Gastrocnemius medialis (tissue), 4 donors: Measurements from ENCODE around the gene TPO. TPM values are rescaled to one million over a fixed set of nuclear protein-coding genes. Genes with fewer than 3 reads are reported as not detected.

Experiments
- ATAC-seq, 2 donors: fragments of 150-250 bp; one replicate each; pipeline ENCODE4 v1.9.1; 2016
- DNase-seq, 2 donors: peaks; one replicate each; pipeline ENCODE4 v3.0.0-alpha.2; 2019
- H3K27ac ChIP-seq, 4 donors: fragments of 200-600 bp; sonication (generic); 1 replicate in 1 of 4; 2 replicates in 3 of 4; pipeline ENCODE4 v1.5.1; 2016 to 2018; ENCODE audit warnings: mild to moderate bottlenecking in 2 of 4, moderate library complexity in 1 of 4
- H3K27me3 ChIP-seq, 3 donors: fragments of 200-600 bp; sonication (generic) in 2 of 3; 1 replicate in 1 of 3; 2 replicates in 2 of 3; pipeline versions ENCODE4 v1.5.1 to v1.6.0; 2016 to 2019; ENCODE audit warnings: mild to moderate bottlenecking in 1 of 3, moderate library complexity in 1 of 3
- H3K36me3 ChIP-seq, 2 donors: fragments of 200-600 bp; sonication (generic) in 1 of 2; one replicate each; pipeline ENCODE4 v1.5.1; 2017 to 2018
- H3K4me1 ChIP-seq, 2 donors: fragments of 200-600 bp; sonication (generic) in 1 of 2; one replicate each; pipeline ENCODE4 v1.5.1; 2016 to 2017; ENCODE audit warnings: mild to moderate bottlenecking in 2 of 2
- H3K4me3 ChIP-seq, 4 donors: fragments of 200-600 bp; sonication (generic) in 3 of 4; 1 replicate in 1 of 4; 2 replicates in 3 of 4; pipeline ENCODE4 v1.5.1; 2016 to 2019; ENCODE audit warnings: mild to moderate bottlenecking in 2 of 4
- H3K9me3 ChIP-seq, 3 donors: fragments of 200-600 bp; sonication (generic) in 2 of 3; 1 replicate in 1 of 3; 2 replicates in 2 of 3; pipeline ENCODE4 v1.5.1; 2016 to 2019
- CTCF ChIP-seq, 5 experiments: fragments of 450-650 bp in 3 of 5; fragments of 200-600 bp in 2 of 5; sonication (generic) in 2 of 5; IDR thresholded peaks in 4 of 5; conservative IDR thresholded peaks in 1 of 5; 1 replicate in 4 of 5; 2 replicates in 1 of 5; pipeline ENCODE4 v1.5.1; 2016 to 2019; ENCODE audit warnings: antibody characterized with exemption in 5 of 5, mild to moderate bottlenecking in 3 of 5, moderate library complexity in 3 of 5
- POLR2A ChIP-seq, 2 donors: fragments of 450-650 bp; IDR thresholded peaks; one replicate each; pipeline ENCODE4 v1.6.1; 2017; ENCODE audit warnings: antibody characterized with exemption in 2 of 2, mild to moderate bottlenecking in 2 of 2, moderate library complexity in 2 of 2
- in situ Hi-C, 4 donors: fragments of 200-750 bp; cut with MboI; loops; one replicate each; pipeline versions ENCODE4 v1.15.0 to v1.8.0; 2017; ENCODE audit warnings: low sequenced_read_pairs in 4 of 4
- intact Hi-C: fragments of 100-400 bp; cut with DNase I; formaldehyde crosslinking; loops from one replicate; pipeline ENCODE4 v1.15.1; 2023; ENCODE audit warnings: low total_unique reads
- total RNA-seq, 4 donors: library from RNA; depleted of rRNA; stranded (reverse); fragments of >200 nt; gene quantifications; one replicate each; pipeline versions ENCODE4 v1.1.0 to v1.2.3, GENCODE V29; 2016

TPO gene
- total RNA-seq, 4 donors from 2014 or later, result 3.3 to 11.6 (median 5.3) TPM

DNA sequence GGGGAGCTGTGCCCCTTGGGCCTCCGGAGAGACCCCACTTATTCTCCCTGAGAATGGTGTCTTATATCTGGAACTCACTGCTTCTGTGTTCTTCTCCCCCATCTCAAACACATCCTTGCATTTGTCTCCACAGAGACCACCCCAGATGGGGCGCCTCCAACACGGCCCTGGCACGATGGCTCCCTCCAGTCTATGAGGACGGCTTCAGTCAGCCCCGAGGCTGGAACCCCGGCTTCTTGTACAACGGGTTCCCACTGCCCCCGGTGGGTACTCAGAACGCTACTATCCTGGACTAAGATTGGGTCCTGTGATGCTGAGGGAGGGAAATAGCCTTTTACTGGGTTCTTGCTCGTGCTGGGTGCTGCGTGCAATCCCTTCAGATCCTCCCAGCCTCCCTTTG is 40.3 kb downstream of the TPO start:
- DNase-seq (no peak), ATAC-seq (no peak)
- Histone ChIP-seq H3K27me3 (no peaks in the 10 kb centered on the region), H3K4me1 (no peaks in the 10 kb centered on the region), H3K36me3 (no peaks in the 10 kb centered on the region), H3K4me3 (no peak overlapping the region), H3K9me3 (no peaks in the 10 kb centered on the region), H3K27ac (no peak overlapping the region)
- intact Hi-C loops (no loop called here), in situ Hi-C loops (no loop called here)
- TF ChIP-seq POLR2A (IDR thresholded peaks at IDR 0.05), result no peak
- no peak for TF ChIP-seq CTCF (IDR thresholded peaks at IDR 0.05 in 4 of 5, conservative IDR thresholded peaks at IDR 0.05 in 1 of 5)

DNA sequence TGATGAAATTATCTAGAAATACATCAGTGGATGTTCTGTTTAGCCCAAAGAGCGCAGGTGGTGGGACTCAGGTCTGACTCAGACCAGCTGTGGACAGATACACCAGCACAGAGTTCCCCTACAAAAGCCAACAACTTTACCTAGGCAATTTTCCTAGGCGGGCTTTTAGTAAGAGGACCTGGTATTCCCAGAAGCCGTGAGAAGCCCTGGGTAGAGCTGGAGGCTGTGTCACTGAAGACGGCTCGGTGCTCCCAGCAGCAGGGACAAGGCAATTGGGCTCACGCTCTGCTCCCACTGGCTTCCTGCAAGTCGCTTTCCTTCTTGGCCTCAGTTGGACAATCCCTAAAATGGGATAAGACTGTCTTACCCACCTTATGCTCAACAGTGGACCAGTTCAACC is 41.1 kb downstream of the TPO start:
- intact Hi-C loops, result no loop called here
- TF ChIP-seq POLR2A (IDR thresholded peaks at IDR 0.05), result no peak
- no peak for TF ChIP-seq CTCF (IDR thresholded peaks at IDR 0.05 in 4 of 5, conservative IDR thresholded peaks at IDR 0.05 in 1 of 5)
- no peak overlapping the region for H3K27ac ChIP-seq
- H3K36me3 ChIP-seq, result no peaks in the 10 kb centered on the region
- no peaks in the 10 kb centered on the region for H3K27me3 ChIP-seq
- H3K9me3 ChIP-seq, result no peaks in the 10 kb centered on the region
- no peak for DNase-seq
- in situ Hi-C loops, result no loop called here
- H3K4me3 ChIP-seq, result no peak overlapping the region
- H3K4me1 ChIP-seq, result no peaks in the 10 kb centered on the region
- no peak for ATAC-seq

DNA sequence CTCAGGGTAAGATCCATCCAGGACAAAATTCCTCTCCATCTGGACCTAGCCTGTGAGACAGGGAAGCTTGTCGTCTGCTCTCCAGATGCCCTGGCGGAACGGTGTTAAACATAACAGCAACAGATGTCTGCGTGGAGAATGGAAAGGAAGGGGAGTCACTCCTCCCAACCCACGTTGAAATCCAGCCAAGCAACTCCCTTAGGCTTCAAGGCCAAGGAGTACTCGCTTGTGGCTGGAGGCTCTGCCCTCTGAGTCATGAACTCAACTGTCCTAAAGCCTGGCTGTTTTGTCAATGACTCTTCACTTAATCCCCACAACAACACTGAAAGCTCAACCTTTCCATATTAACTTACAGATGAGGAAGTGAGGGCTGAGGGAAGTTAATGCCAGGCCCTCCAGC is 42.2 kb downstream of the TPO start:
- Histone ChIP-seq H3K9me3 (no peaks in the 10 kb centered on the region), H3K4me1 (no peaks in the 10 kb centered on the region), H3K27ac (no peak overlapping the region), H3K4me3 (no peak overlapping the region), H3K27me3 (no peaks in the 10 kb centered on the region), H3K36me3 (no peaks in the 10 kb centered on the region)
- in situ Hi-C loops, result no loop called here
- no peak for DNase-seq
- ATAC-seq, result no peak
- TF ChIP-seq POLR2A (IDR thresholded peaks at IDR 0.05) (no peak), CTCF (IDR thresholded peaks at IDR 0.05 in 4 of 5, conservative IDR thresholded peaks at IDR 0.05 in 1 of 5) (no peak)
- intact Hi-C loops, result no loop called here

DNA sequence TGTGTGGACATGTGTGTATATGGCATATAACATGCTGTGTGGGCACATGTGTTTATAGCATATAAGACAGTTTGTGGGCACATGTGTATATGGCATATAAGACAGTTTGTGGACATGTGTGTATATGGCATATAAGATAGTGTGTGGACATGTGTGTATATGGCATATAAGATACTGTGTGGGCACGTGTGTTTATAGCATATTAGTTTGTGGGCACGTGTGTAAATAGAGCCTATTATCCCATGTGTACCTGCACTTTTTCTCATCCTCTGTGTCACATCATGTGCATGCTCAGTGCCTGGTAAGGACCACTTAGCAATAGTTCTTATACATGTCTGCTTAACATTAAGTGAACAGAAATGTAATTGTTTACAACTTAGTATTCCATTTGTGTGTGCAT is 45.2 kb downstream of the TPO start:
- TF ChIP-seq POLR2A (IDR thresholded peaks at IDR 0.05) (no peak), CTCF (IDR thresholded peaks at IDR 0.05 in 4 of 5, conservative IDR thresholded peaks at IDR 0.05 in 1 of 5) (no peak)
- H3K4me1 ChIP-seq, result no peaks in the 10 kb centered on the region
- H3K9me3 ChIP-seq, result no peaks in the 10 kb centered on the region
- no peaks in the 10 kb centered on the region for H3K36me3 ChIP-seq
- H3K27ac ChIP-seq, result no peak overlapping the region
- H3K27me3 ChIP-seq, result no peaks in the 10 kb centered on the region
- ATAC-seq, result no peak
- DNase-seq, result no peak
- intact Hi-C loops (no loop called here), in situ Hi-C loops (no loop called here)
- no peak overlapping the region for H3K4me3 ChIP-seq

DNA sequence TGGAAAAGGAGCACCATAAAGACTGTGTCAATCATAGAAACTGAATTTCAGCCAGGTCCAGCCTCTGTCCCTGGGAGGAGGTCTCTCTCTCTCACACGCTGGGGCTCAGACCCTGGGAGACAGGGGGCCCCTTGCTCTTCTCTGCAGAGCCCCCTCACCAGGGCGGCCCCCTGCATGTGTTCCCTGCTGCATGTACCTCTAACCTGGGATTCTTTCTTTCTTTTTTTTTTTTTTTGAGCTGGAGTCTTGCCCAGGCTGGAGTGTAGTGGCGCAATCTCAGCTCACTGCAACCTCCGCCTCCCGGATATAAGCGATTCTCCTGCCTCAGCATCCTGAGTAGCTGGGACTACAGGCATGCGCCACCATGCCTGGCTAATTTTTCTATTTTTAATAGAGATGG is 46.5 kb downstream of the TPO start:
- intact Hi-C loops (no loop called here), in situ Hi-C loops (no loop called here)
- Histone ChIP-seq H3K9me3 (no peaks in the 10 kb centered on the region), H3K4me3 (no peak overlapping the region), H3K27me3 (no peaks in the 10 kb centered on the region), H3K36me3 (no peaks in the 10 kb centered on the region), H3K4me1 (no peaks in the 10 kb centered on the region), H3K27ac (no peak overlapping the region)
- DNase-seq (no peak), ATAC-seq (no peak)
- TF ChIP-seq POLR2A (IDR thresholded peaks at IDR 0.05), result no peak
- TF ChIP-seq CTCF (IDR thresholded peaks at IDR 0.05 in 4 of 5, conservative IDR thresholded peaks at IDR 0.05 in 1 of 5), result no peak
